ENCODE results near the gene ARG1. TPM values are rescaled to one million over a fixed set of nuclear protein-coding genes. Genes with fewer than 3 reads are reported as not detected.
"Not testable (repeated sequence)": the region's sequence is repeated elsewhere in the genome, so short reads cannot be mapped to it uniquely, and the experiment has no call there.

The ARG1 gene
- total and polyA plus RNA-seq, 10 of the 15 experiments (the other 5 are each of a cell fraction or from before 2014, with no cell fraction given) = 0.33 TPM; not detected in 9

GRCh38 chr6:131524695-131525336 is 48.2 kb upstream of the ARG1 start:
- BruUV-seq (replicated peaks) = no TSS peak
- no peaks in the 10 kb centered on the region for H4K20me1 ChIP-seq (ENCODE audit: control insufficient read depth, insufficient read depth)

DNA sequence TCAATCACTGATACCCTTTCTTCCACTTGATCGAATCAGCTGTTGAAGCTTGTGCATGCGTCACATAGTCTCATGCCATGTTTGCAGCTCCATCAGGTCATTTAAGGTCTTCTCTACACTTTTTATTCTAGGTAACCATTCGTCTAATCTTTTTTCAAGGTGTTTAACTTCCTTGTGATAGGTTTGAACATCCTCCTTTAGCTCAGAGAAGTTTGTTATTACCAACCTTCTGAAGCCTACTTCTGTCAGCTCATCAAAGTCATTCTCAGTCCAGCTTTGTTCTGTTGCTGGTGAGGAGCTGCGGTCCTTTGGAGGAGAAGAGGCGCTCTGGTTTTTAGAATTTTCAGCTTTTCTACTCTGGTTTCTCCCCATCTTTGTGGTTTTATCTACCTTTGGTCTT is 42.1 kb upstream of the ARG1 start:
- DNase-seq (ENCODE audit: low read depth, low spot score); BruUV-seq (replicated peaks); H3K4me2 ChIP-seq (ENCODE audit: control insufficient read depth, insufficient read depth); H3K79me2 ChIP-seq (ENCODE audit: control insufficient read depth, insufficient read depth, low read length); H4K20me1 ChIP-seq (ENCODE audit: control insufficient read depth, insufficient read depth); H3K9me3 ChIP-seq (replicated peaks; ENCODE audit: control insufficient read depth, insufficient read depth, low read length); H3K4me3 ChIP-seq; H3K27ac ChIP-seq (ENCODE audit: control insufficient read depth, insufficient read depth); H2AFZ ChIP-seq (ENCODE audit: control insufficient read depth, low read depth, low read length); ATAC-seq; H3K36me3 ChIP-seq (ENCODE audit: control insufficient read depth in 2 of 2, insufficient read depth in 2 of 2, low read length in 1 of 2); intact Hi-C loops (cut with micrococcal nuclease; ENCODE audit: unreplicated experiment); FAIRE-seq; H3K27me3 ChIP-seq (replicated peaks in 1 of 2; ENCODE audit: control insufficient read depth in 2 of 2, insufficient read depth in 2 of 2, low read length in 1 of 2); RAD21 ChIA-PET (ENCODE audit: unreplicated experiment); POLR2A ChIA-PET; H3K4me1 ChIP-seq (ENCODE audit: control insufficient read depth, insufficient read depth, low read length); SMC1A ChIA-PET (ENCODE audit: uncharacterized antibody, unreplicated experiment); H3K9ac ChIP-seq (ENCODE audit: control insufficient read depth, insufficient read depth, low read length): not testable (repeated sequence)
- WGBS (ENCODE audit: insufficient coverage, insufficient replicate concordance, low lambda C conversion rate, missing lambda C conversion rate) = 61% methylated on average over 5 of the region's 5 CpGs
- CTCF ChIA-PET = interaction anchor here (0.9 to 4.9 kb wide), 2 partner anchors 413 to 645 kb away, joined by 3 to 39 read pairs; no protein-coding TSS in a partner anchor
- in situ Hi-C loops (cut with MboI) = loop anchor here (5.0 to 10.0 kb wide), 2 partner anchors 334 to 646 kb away; no protein-coding TSS in a partner anchor

More at GRCh38 chr6:131524695-131525336, 48.2 kb upstream of the ARG1 start:
- Histone ChIP-seq H3K4me2 (ENCODE audit: control insufficient read depth, insufficient read depth) (no peak overlapping the region), H3K4me1 (ENCODE audit: control insufficient read depth, insufficient read depth, low read length) (no peaks in the 10 kb centered on the region), H3K9me3 (replicated peaks; ENCODE audit: control insufficient read depth, insufficient read depth, low read length) (no peaks in the 10 kb centered on the region), H3K79me2 (ENCODE audit: control insufficient read depth, insufficient read depth, low read length) (no peaks in the 10 kb centered on the region), H2AFZ (ENCODE audit: control insufficient read depth, low read depth, low read length) (no peak overlapping the region), H3K4me3 (no peak overlapping the region), H3K27ac (ENCODE audit: control insufficient read depth, insufficient read depth) (no peak overlapping the region), H3K9ac (ENCODE audit: control insufficient read depth, insufficient read depth, low read length) (no peak overlapping the region), H3K36me3 (ENCODE audit: control insufficient read depth in 2 of 2, insufficient read depth in 2 of 2, low read length in 1 of 2) (no peaks in the 10 kb centered on the region; a peak in 1 of 4 replicates), H3K27me3 (replicated peaks in 1 of 2; ENCODE audit: control insufficient read depth in 2 of 2, insufficient read depth in 2 of 2, low read length in 1 of 2) (no peaks in the 10 kb centered on the region)
- ChIA-PET CTCF (interaction anchor here (0.6 to 3.5 kb wide), 5 partner anchors 9 to 408 kb away, joined by 3 to 13 read pairs (median 4); partner anchors contain the start of gene MED23), RAD21 (ENCODE audit: unreplicated experiment) (interaction anchor here (1.3 kb wide), 1 partner anchor 9 kb away, joined by 4 read pairs; no protein-coding TSS in a partner anchor), SMC1A (ENCODE audit: uncharacterized antibody, unreplicated experiment) (interaction anchor here (1.1 kb wide), 1 partner anchor 9 kb away, joined by 3 read pairs; no protein-coding TSS in a partner anchor), POLR2A (no interaction called here)
- 64% methylated on average over 25 of the region's 25 CpGs for WGBS (ENCODE audit: insufficient coverage, insufficient replicate concordance, low lambda C conversion rate, missing lambda C conversion rate)
- in situ Hi-C loops (cut with MboI) = no loop called here
- no peak for FAIRE-seq
- ATAC-seq = no peak
- TF ChIP-seq NFYB (IDR thresholded peaks at IDR 0.05; ENCODE audit: insufficient read depth, low read depth, low read length) (peak; percentile 34; the same call in 1 of the 2 replicates), CHD4 (IDR thresholded peaks at IDR 0.05) (no peak)
- no peak for DNase-seq (ENCODE audit: low read depth, low spot score)
- intact Hi-C loops (cut with micrococcal nuclease; ENCODE audit: unreplicated experiment) = no loop called here

GRCh38 chr6:131531681-131532080 is 41.3 kb upstream of the ARG1 start:
- H3K9ac ChIP-seq (ENCODE audit: control insufficient read depth, insufficient read depth, low read length); H3K36me3 ChIP-seq (ENCODE audit: control insufficient read depth in 2 of 2, insufficient read depth in 2 of 2, low read length in 1 of 2); FAIRE-seq; H3K9me3 ChIP-seq (replicated peaks; ENCODE audit: control insufficient read depth, insufficient read depth, low read length); H3K79me2 ChIP-seq (ENCODE audit: control insufficient read depth, insufficient read depth, low read length); H3K4me1 ChIP-seq (ENCODE audit: control insufficient read depth, insufficient read depth, low read length); BruUV-seq (replicated peaks); H3K4me3 ChIP-seq; H3K27me3 ChIP-seq (replicated peaks in 1 of 2; ENCODE audit: control insufficient read depth in 2 of 2, insufficient read depth in 2 of 2, low read length in 1 of 2); H4K20me1 ChIP-seq (ENCODE audit: control insufficient read depth, insufficient read depth); H3K4me2 ChIP-seq (ENCODE audit: control insufficient read depth, insufficient read depth); H2AFZ ChIP-seq (ENCODE audit: control insufficient read depth, low read depth, low read length); POLR2A ChIA-PET; intact Hi-C loops (cut with micrococcal nuclease; ENCODE audit: unreplicated experiment); H3K27ac ChIP-seq (ENCODE audit: control insufficient read depth, insufficient read depth); DNase-seq (ENCODE audit: low read depth, low spot score); ATAC-seq: not testable (repeated sequence)
- CTCF ChIA-PET = interaction anchor here (4.9 kb wide), 1 partner anchor 645 kb away, joined by 39 read pairs; no protein-coding TSS in a partner anchor
- WGBS (ENCODE audit: insufficient coverage, insufficient replicate concordance, low lambda C conversion rate, missing lambda C conversion rate) = 65% methylated on average over 12 of the region's 12 CpGs
- in situ Hi-C loops (cut with MboI) = loop anchor here (5.0 to 10.0 kb wide), 2 partner anchors 334 to 647 kb away; no protein-coding TSS in a partner anchor
- SMC1A ChIA-PET (ENCODE audit: uncharacterized antibody, unreplicated experiment) = interaction anchor here (4.4 kb wide), 1 partner anchor 12 kb away, joined by 16 read pairs; no protein-coding TSS in a partner anchor
- RAD21 ChIA-PET (ENCODE audit: unreplicated experiment) = interaction anchor here (4.6 kb wide), 1 partner anchor 332 kb away, joined by 24 read pairs; no protein-coding TSS in a partner anchor

All from GM12878 (cell line).